Testis (tissue), 2 donors: ENCODE data around the gene MAP3K20.

ENCODE experiments used
- CTCF ChIP-seq, 3 experiments: fragments of 450-650 bp in 2 of 3; fragments of 200-600 bp in 1 of 3; sonication (generic) in 1 of 3; IDR thresholded peaks; one replicate each; pipeline ENCODE4 v1.5.1; 2016 to 2019; ENCODE audit warnings: antibody characterized with exemption in 3 of 3, mild to moderate bottlenecking in 2 of 3, moderate library complexity in 1 of 3
- POLR2A ChIP-seq: fragments of 450-650 bp; IDR thresholded peaks from one replicate; pipeline ENCODE4 v1.6.1; 2017; ENCODE audit warnings: antibody characterized with exemption, mild to moderate bottlenecking, moderate library complexity

DNA sequence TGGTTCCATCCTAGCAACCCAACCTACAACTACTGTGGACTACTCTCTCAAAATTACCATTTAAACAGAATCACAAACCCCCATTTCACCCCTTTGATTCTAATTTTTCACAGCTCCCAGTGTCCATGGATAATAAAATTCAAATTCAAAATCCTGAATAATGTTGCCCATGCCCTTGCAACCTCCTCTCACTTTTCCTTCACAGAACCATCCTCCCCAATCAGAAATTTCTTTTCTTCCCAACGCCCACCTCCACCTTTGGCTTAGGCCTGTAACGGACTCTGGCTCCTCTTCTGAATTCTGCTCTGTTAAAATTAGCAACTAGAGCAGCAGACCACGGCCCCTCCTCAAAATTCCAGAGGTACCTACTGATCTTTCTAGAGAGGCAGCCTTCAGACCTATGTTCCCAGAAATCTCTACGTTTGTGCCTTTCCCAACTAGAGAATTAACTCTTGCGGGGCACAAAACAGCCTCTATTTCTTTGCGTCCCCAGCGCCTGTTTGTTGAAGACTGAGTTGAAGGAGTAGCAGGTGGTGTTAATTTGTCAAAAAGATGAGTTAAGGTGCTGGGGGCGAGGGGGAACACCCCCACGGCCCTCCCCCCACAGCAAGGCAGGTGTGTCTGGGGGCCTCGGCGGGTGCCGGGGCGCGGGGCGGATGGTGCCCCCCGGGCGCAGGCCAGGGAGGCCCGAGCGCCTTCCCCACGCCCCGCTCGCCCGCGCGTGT, 428 bp upstream of the MAP3K20 start:
- TF ChIP-seq CTCF (IDR thresholded peaks at IDR 0.05) (no peak), POLR2A (no peak)
